ENCODE results near the gene ASB5.

The ASB5 gene

GRCh38 chr4:176309046-176309445 is 40.0 kb upstream of the ASB5 start:
- Histone ChIP-seq H4K20me1 (ENCODE audit: insufficient read depth, low read length, poor library complexity, severe bottlenecking) (no peaks in the 10 kb centered on the region), H3K36me3 (ENCODE audit: insufficient read depth, low read length) (no peaks in the 10 kb centered on the region), H3K4me1 (ENCODE audit: insufficient read depth, low read length, poor library complexity, severe bottlenecking) (no peaks in the 10 kb centered on the region), H3K4me2 (ENCODE audit: low read depth, low read length, poor library complexity, severe bottlenecking) (no peak overlapping the region), H2AFZ (ENCODE audit: low read length) (no peak overlapping the region), H3K4me3 (ENCODE audit: low read length, poor library complexity, severe bottlenecking) (no peak overlapping the region), H3K27me3 (ENCODE audit: insufficient read depth, low read length, poor library complexity, severe bottlenecking) (no peaks in the 10 kb centered on the region), H3K9me2 (replicated peaks; ENCODE audit: low read depth, low read length) (no peaks in the 10 kb centered on the region), H3F3A (ENCODE audit: low read depth) (no peaks in the 10 kb centered on the region), H3K79me2 (ENCODE audit: insufficient read depth, low read length) (no peaks in the 10 kb centered on the region), H3K9ac (ENCODE audit: low read depth, low read length, poor library complexity, severe bottlenecking) (no peak overlapping the region), H3K9me3 (ENCODE audit: insufficient read depth, low read depth, low read length) (no peaks in the 10 kb centered on the region)
- TF ChIP-seq, protein P1, sequence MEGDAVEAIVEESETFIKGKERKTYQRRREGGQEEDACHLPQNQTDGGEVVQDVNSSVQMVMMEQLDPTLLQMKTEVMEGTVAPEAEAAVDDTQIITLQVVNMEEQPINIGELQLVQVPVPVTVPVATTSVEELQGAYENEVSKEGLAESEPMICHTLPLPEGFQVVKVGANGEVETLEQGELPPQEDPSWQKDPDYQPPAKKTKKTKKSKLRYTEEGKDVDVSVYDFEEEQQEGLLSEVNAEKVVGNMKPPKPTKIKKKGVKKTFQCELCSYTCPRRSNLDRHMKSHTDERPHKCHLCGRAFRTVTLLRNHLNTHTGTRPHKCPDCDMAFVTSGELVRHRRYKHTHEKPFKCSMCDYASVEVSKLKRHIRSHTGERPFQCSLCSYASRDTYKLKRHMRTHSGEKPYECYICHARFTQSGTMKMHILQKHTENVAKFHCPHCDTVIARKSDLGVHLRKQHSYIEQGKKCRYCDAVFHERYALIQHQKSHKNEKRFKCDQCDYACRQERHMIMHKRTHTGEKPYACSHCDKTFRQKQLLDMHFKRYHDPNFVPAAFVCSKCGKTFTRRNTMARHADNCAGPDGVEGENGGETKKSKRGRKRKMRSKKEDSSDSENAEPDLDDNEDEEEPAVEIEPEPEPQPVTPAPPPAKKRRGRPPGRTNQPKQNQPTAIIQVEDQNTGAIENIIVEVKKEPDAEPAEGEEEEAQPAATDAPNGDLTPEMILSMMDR (conservative IDR thresholded peaks at IDR 0.05; ENCODE audit: low read length): no peak
- no peak for TF ChIP-seq EZH2phosphoT487 (IDR thresholded peaks at IDR 0.05; ENCODE audit: borderline replicate concordance)

- Histone ChIP-seq H3K9me3 (ENCODE audit: insufficient read depth, low read depth, low read length) (no peaks in the 10 kb centered on the region), H3F3A (ENCODE audit: low read depth) (no peaks in the 10 kb centered on the region), H3K79me2 (ENCODE audit: insufficient read depth, low read length) (no peaks in the 10 kb centered on the region), H3K27me3 (ENCODE audit: insufficient read depth, low read length, poor library complexity, severe bottlenecking) (no peaks in the 10 kb centered on the region), H3K9me2 (replicated peaks; ENCODE audit: low read depth, low read length) (no peaks in the 10 kb centered on the region), H3K36me3 (ENCODE audit: insufficient read depth, low read length) (no peaks in the 10 kb centered on the region), H3K4me2 (ENCODE audit: low read depth, low read length, poor library complexity, severe bottlenecking) (no peak overlapping the region), H3K9ac (ENCODE audit: low read depth, low read length, poor library complexity, severe bottlenecking) (no peak overlapping the region), H3K4me3 (ENCODE audit: low read length, poor library complexity, severe bottlenecking) (no peak overlapping the region), H4K20me1 (ENCODE audit: insufficient read depth, low read length, poor library complexity, severe bottlenecking) (no peaks in the 10 kb centered on the region), H3K4me1 (ENCODE audit: insufficient read depth, low read length, poor library complexity, severe bottlenecking) (no peaks in the 10 kb centered on the region), H2AFZ (ENCODE audit: low read length) (no peak overlapping the region)
- TF ChIP-seq EZH2phosphoT487 (IDR thresholded peaks at IDR 0.05; ENCODE audit: borderline replicate concordance): no peak
- TF ChIP-seq, protein P1 (conservative IDR thresholded peaks at IDR 0.05; ENCODE audit: low read length): no peak
Measured at GRCh38 chr4:176308441-176308840, 39.4 kb upstream of the ASB5 start.

GRCh38 chr4:176307666-176307930 is 38.6 kb upstream of the ASB5 start:
- H3K9me3 ChIP-seq (ENCODE audit: insufficient read depth, low read depth, low read length): no peaks in the 10 kb centered on the region
- no peak overlapping the region for H2AFZ ChIP-seq (ENCODE audit: low read length)
- H3K36me3 ChIP-seq (ENCODE audit: insufficient read depth, low read length): no peaks in the 10 kb centered on the region
- H3K79me2 ChIP-seq (ENCODE audit: insufficient read depth, low read length): no peaks in the 10 kb centered on the region
- no peak overlapping the region for H3K4me3 ChIP-seq (ENCODE audit: low read length, poor library complexity, severe bottlenecking)
- H3F3A ChIP-seq (ENCODE audit: low read depth): no peaks in the 10 kb centered on the region
- TF ChIP-seq, protein P1 (conservative IDR thresholded peaks at IDR 0.05; ENCODE audit: low read length): no peak
- TF ChIP-seq EZH2phosphoT487 (IDR thresholded peaks at IDR 0.05; ENCODE audit: borderline replicate concordance): no peak
- no peak overlapping the region for H3K9ac ChIP-seq (ENCODE audit: low read depth, low read length, poor library complexity, severe bottlenecking)
- H3K9me2 ChIP-seq (replicated peaks; ENCODE audit: low read depth, low read length): no peaks in the 10 kb centered on the region
- H3K4me2 ChIP-seq (ENCODE audit: low read depth, low read length, poor library complexity, severe bottlenecking): no peak overlapping the region
- no peaks in the 10 kb centered on the region for H3K27me3 ChIP-seq (ENCODE audit: insufficient read depth, low read length, poor library complexity, severe bottlenecking)
- no peaks in the 10 kb centered on the region for H4K20me1 ChIP-seq (ENCODE audit: insufficient read depth, low read length, poor library complexity, severe bottlenecking)
- no peaks in the 10 kb centered on the region for H3K4me1 ChIP-seq (ENCODE audit: insufficient read depth, low read length, poor library complexity, severe bottlenecking)
